H1 (cell line): ENCODE measurements around the gene PHF10. TPM values are rescaled to one million over a fixed set of nuclear protein-coding genes. Genes with fewer than 3 reads are reported as not detected.

Source experiments
- CTCF ChIA-PET: fragments of 300-600 bp; sonication (Branson Sonifier 250); formaldehyde crosslinking; loops from one replicate; lab custom pipeline; 2021; ENCODE audit not compliant: partially characterized antibody; lab: Charles Lee
- POLR2A ChIA-PET: fragments of 300-600 bp; sonication (Branson Sonifier 250); formaldehyde crosslinking; loops from one replicate; lab custom pipeline; 2021; ENCODE audit warnings: inconsistent platforms; ENCODE audit not compliant: partially characterized antibody; lab: Charles Lee
- DNase-seq, 2 experiments: peaks; one replicate each; pipeline versions ENCODE4 v3.0.0 to v3.0.0-alpha.2; 2010 to 2022; ENCODE audit warnings: low spot score in 2 of 2, low read depth in 1 of 2, mixed read lengths in 1 of 2
- FAIRE-seq: peaks from 2 replicates; lab custom pipeline; 2011; peaks lifted over from hg19 to GRCh38; lab: Jason Lieb, UNC
- H2AFZ ChIP-seq: 2 replicates; pipeline ENCODE4 v1.8.1; 2012; ENCODE audit warnings: low read length, inconsistent platforms
- H2AK5ac ChIP-seq: 2 replicates; pipeline ENCODE4 v1.6.1; 2013; ENCODE audit warnings: low read depth, low read length
- H2BK120ac ChIP-seq: replicated peaks from 2 replicates; pipeline ENCODE3; 2013; ENCODE audit warnings: low read depth, low read length, inconsistent platforms
- H2BK12ac ChIP-seq: 2 replicates; pipeline ENCODE4 v1.6.1; 2013; ENCODE audit warnings: low read depth, low read length
- H2BK15ac ChIP-seq: 2 replicates; pipeline ENCODE4 v1.6.1; 2013; ENCODE audit warnings: low read length
- H2BK20ac ChIP-seq: 2 replicates; pipeline ENCODE4 v1.6.1; 2013; ENCODE audit warnings: low read length
- H2BK5ac ChIP-seq: 2 replicates; pipeline ENCODE4 v1.6.1; 2013; ENCODE audit warnings: low read depth, low read length
- H3K14ac ChIP-seq: 2 replicates; pipeline ENCODE4 v1.6.1; 2013; ENCODE audit warnings: inconsistent platforms; ENCODE audit not compliant: insufficient read length
- H3K18ac ChIP-seq: 2 replicates; pipeline ENCODE4 v1.6.1; 2013; ENCODE audit warnings: low read length; ENCODE audit errors: extremely low read depth
- H3K23ac ChIP-seq: 2 replicates; pipeline ENCODE4 v1.6.1; 2013; ENCODE audit warnings: inconsistent platforms; ENCODE audit not compliant: insufficient read length
- H3K23me2 ChIP-seq: 2 replicates; pipeline ENCODE4 v1.6.1; 2013; ENCODE audit warnings: low read depth, low read length
- H3K27ac ChIP-seq: 2 replicates; pipeline ENCODE4 v1.6.1; 2011; ENCODE audit warnings: low read depth, low read length, inconsistent platforms
- H3K27me3 ChIP-seq, 4 experiments: replicated peaks in 1 of 4; 1 replicate in 1 of 4; 2 replicates in 3 of 4; pipeline versions ENCODE4 v1.6.1 to v1.8.1; 2011 to 2013; ENCODE audit warnings: low read length in 3 of 4, mild to moderate bottlenecking in 3 of 4, inconsistent platforms in 2 of 4, mixed read lengths in 2 of 4, moderate library complexity in 1 of 4; ENCODE audit not compliant: control insufficient read depth in 3 of 4, insufficient read depth in 3 of 4; ENCODE audit errors: extremely low read depth in 1 of 4
- H3K36me3 ChIP-seq, 4 experiments: 2 replicates each; pipeline versions ENCODE4 v1.6.1 to v1.8.1; 2011 to 2013; ENCODE audit warnings: mild to moderate bottlenecking in 4 of 4, low read length in 3 of 4, moderate library complexity in 2 of 4, control low read depth in 1 of 4, inconsistent platforms in 1 of 4; ENCODE audit not compliant: insufficient read depth in 4 of 4, control insufficient read depth in 2 of 4
- H3K4ac ChIP-seq: replicated peaks from 2 replicates; pipeline ENCODE3; 2013; ENCODE audit warnings: low read length, low read depth, mixed read lengths, inconsistent platforms; ENCODE audit not compliant: insufficient read length
- H3K4me1 ChIP-seq, 4 experiments: replicated peaks in 1 of 4; 1 replicate in 1 of 4; 2 replicates in 3 of 4; pipeline versions ENCODE4 v1.6.1 to v1.8.1; 2011 to 2013; ENCODE audit warnings: low read length in 3 of 4, inconsistent platforms in 2 of 4, mixed read lengths in 1 of 4; ENCODE audit not compliant: insufficient read depth in 4 of 4, control insufficient read depth in 3 of 4
- H3K4me2 ChIP-seq, 2 experiments: 2 replicates each; pipeline versions ENCODE4 v1.6.1 to v1.8.1; 2011 to 2013; ENCODE audit warnings: low read depth in 2 of 2, low read length in 2 of 2, control low read depth in 1 of 2, inconsistent platforms in 1 of 2, mild to moderate bottlenecking in 1 of 2; ENCODE audit not compliant: insufficient read depth in 1 of 2
- H3K4me3 ChIP-seq, 4 experiments: fragments of 200-600, 300-600 bp in 1 of 4; sonication (generic), shearing (Covaris generic), sonication (Bioruptor Twin) in 1 of 4; 2 replicates each; pipeline versions ENCODE4 v1.5.1 to v1.8.1; 2011 to 2016; ENCODE audit warnings: low read length in 4 of 4, low read depth in 3 of 4, control low read depth in 2 of 4, inconsistent platforms in 2 of 4, mild to moderate bottlenecking in 2 of 4, mixed read lengths in 1 of 4, moderate library complexity in 1 of 4; ENCODE audit not compliant: insufficient read depth in 2 of 4; ENCODE audit errors: extremely low read depth in 1 of 4
- H3K56ac ChIP-seq: replicated peaks from 2 replicates; pipeline ENCODE3; 2013; ENCODE audit warnings: low read depth, mild to moderate bottlenecking, mixed read lengths, low read length, inconsistent platforms; ENCODE audit not compliant: insufficient read length
- H3K79me1 ChIP-seq: 2 replicates; pipeline ENCODE4 v1.6.1; 2013; ENCODE audit warnings: low read depth, low read length, control low read depth
- H3K79me2 ChIP-seq, 2 experiments: 2 replicates each; pipeline versions ENCODE4 v1.6.1 to v1.8.1; 2012 to 2013; ENCODE audit warnings: low read length in 2 of 2, mild to moderate bottlenecking in 2 of 2, inconsistent platforms in 1 of 2; ENCODE audit not compliant: insufficient read depth in 2 of 2, control insufficient read depth in 1 of 2
- H3K9ac ChIP-seq, 4 experiments: replicated peaks in 1 of 4; 1 replicate in 1 of 4; 2 replicates in 3 of 4; pipeline versions ENCODE4 v1.6.1 to v1.8.1; 2011 to 2013; ENCODE audit warnings: low read depth in 3 of 4, low read length in 3 of 4, control low read depth in 2 of 4, mild to moderate bottlenecking in 2 of 4, moderate library complexity in 2 of 4, inconsistent platforms in 1 of 4; ENCODE audit errors: extremely low read depth in 1 of 4
- H3K9me3 ChIP-seq, 2 experiments: 2 replicates each; pipeline versions ENCODE4 v1.6.1 to v1.8.1; 2012 to 2013; ENCODE audit warnings: mild to moderate bottlenecking in 2 of 2, moderate library complexity in 2 of 2, control low read depth in 1 of 2, inconsistent platforms in 1 of 2, low read depth in 1 of 2, low read length in 1 of 2, mixed read lengths in 1 of 2; ENCODE audit not compliant: insufficient read depth in 2 of 2
- H4K20me1 ChIP-seq, 2 experiments: replicated peaks in 1 of 2; 2 replicates each; pipeline versions ENCODE3 to v1.8.1; 2011 to 2013; ENCODE audit warnings: inconsistent platforms in 2 of 2, low read length in 2 of 2, mild to moderate bottlenecking in 1 of 2; ENCODE audit not compliant: insufficient read depth in 2 of 2, control insufficient read depth in 1 of 2
- H4K5ac ChIP-seq: 2 replicates; pipeline ENCODE4 v1.6.1; 2013; ENCODE audit warnings: low read length, low read depth, mixed read lengths, inconsistent platforms; ENCODE audit not compliant: insufficient read length
- H4K8ac ChIP-seq: 2 replicates; pipeline ENCODE4 v1.8.0; 2013; ENCODE audit warnings: mild to moderate bottlenecking, moderate library complexity, low read length, inconsistent platforms; ENCODE audit not compliant: insufficient read depth; ENCODE audit errors: extremely low read depth
- H4K91ac ChIP-seq: replicated peaks from 2 replicates; pipeline ENCODE3; 2013; ENCODE audit warnings: low read length, mixed read lengths, inconsistent platforms; ENCODE audit not compliant: insufficient read length
- ATF2 ChIP-seq: IDR thresholded peaks from 2 replicates; pipeline ENCODE4 v1.6.1; 2012; ENCODE audit warnings: low read length, inconsistent platforms
- BRCA1 ChIP-seq: IDR thresholded peaks from 2 replicates; pipeline ENCODE4 v1.6.1; 2012; ENCODE audit warnings: low read depth, low read length, improper control_type of control experiment
- GABPA ChIP-seq: IDR thresholded peaks from 2 replicates; pipeline ENCODE4 v1.6.1; 2011; ENCODE audit warnings: mild to moderate bottlenecking, low read length, moderate library complexity, borderline replicate concordance; ENCODE audit not compliant: insufficient read depth
- HDAC6 ChIP-seq: IDR thresholded peaks from one replicate; pipeline ENCODE4 v1.7.1; 2012; ENCODE audit warnings: low read depth, mild to moderate bottlenecking, inconsistent platforms, low read length, moderate library complexity
- KDM5A ChIP-seq: fragments of 200-600 bp; IDR thresholded peaks from 2 replicates; pipeline ENCODE4 v1.7.1; 2012; ENCODE audit warnings: mild to moderate bottlenecking, low read length, inconsistent platforms, mixed read lengths
- TAF1 ChIP-seq: IDR thresholded peaks from 2 replicates; pipeline ENCODE4 v1.6.1; 2011; ENCODE audit warnings: mild to moderate bottlenecking, low read depth, low read length
- USF2 ChIP-seq: IDR thresholded peaks from 2 replicates; pipeline ENCODE4 v1.6.1; 2011; ENCODE audit warnings: low read length, improper control_type of control experiment
- WGBS, 2 experiments: shearing (Covaris generic) in 1 of 2; methylation state at CpG; one replicate each; pipeline versions ENCODE4 v1.1.6 to v1.1.7; 2013 to 2015; ENCODE audit warnings: low lambda C conversion rate in 2 of 2, mixed read lengths in 2 of 2, inconsistent platforms in 1 of 2, low coverage in 1 of 2, missing lambda C conversion rate in 1 of 2; ENCODE audit not compliant: insufficient replicate concordance in 2 of 2, insufficient coverage in 1 of 2, insufficient read length in 1 of 2; ENCODE audit errors: extremely low coverage in 1 of 2, missing lambda C conversion rate in 1 of 2; 5-methylcytosine and 5-hydroxymethylcytosine counted together
- polyA plus RNA-seq, 7 experiments: library from polyadenylated mRNA; depleted of rRNA in 3 of 7; stranded (reverse) in 5 of 7; unstranded in 2 of 7; fragments of >200 nt in 5 of 7; fragments of 200-250 nt in 2 of 7; gene quantifications; 1 replicate in 5 of 7; 2 replicates in 1 of 7; 4 replicates in 1 of 7; pipeline versions ENCODE4 v1.2.1 to v1.2.3, GENCODE V29; 2011 to 2013; ENCODE audit warnings: missing spikeins in 2 of 7, mixed read lengths in 2 of 7
- total RNA-seq: library from RNA; stranded (reverse); fragmentation: NEBNext Ultra II Directional; extraction: Animal tissue kit (Norgen Biotek cat#: 25700); gene quantifications from 2 replicates; pipeline ENCODE4 v1.2.1, GENCODE V29; 2021

The PHF10 gene
- total and polyA plus RNA-seq, 2 of the 8 experiments (the other 6 are each of a cell fraction or from before 2014, with no cell fraction given) = 15.6 to 51.1 TPM

- DNase-seq = no peak
- no peak overlapping the region for H3K4me2 ChIP-seq
- H2BK5ac ChIP-seq = no peak overlapping the region
- no peak overlapping the region for H3K14ac ChIP-seq
- no peak overlapping the region for H3K18ac ChIP-seq
- peaks cover 0 to 67% (median 21%) of the 10 kb centered on the region in 4 experiments; a peak in 7 of 8 replicates for H3K36me3 ChIP-seq
- H3K27me3 ChIP-seq = no peaks in the 10 kb centered on the region
- H3K4me1 ChIP-seq = no peaks in the 10 kb centered on the region
- H3K56ac ChIP-seq = no peak overlapping the region
- WGBS, 2 experiments = 86% methylated on average over 3 of the region's 3 CpGs; no CpG with 5 or more reads in 1 of the 2 experiments
- H3K9ac ChIP-seq = no peak overlapping the region
- no peaks in the 10 kb centered on the region for H3K9me3 ChIP-seq
- peaks cover 1 to 3% of the 10 kb centered on the region in 2 experiments for H4K20me1 ChIP-seq
- CTCF ChIA-PET = interaction anchor here (1.2 kb wide), 1 partner anchor 13 kb away, joined by 3 read pairs; no protein-coding TSS in a partner anchor
- no peak overlapping the region for H4K91ac ChIP-seq
- no peak overlapping the region for H2AFZ ChIP-seq
- no peaks in the 10 kb centered on the region for H3K23me2 ChIP-seq
- no peak overlapping the region for H2BK120ac ChIP-seq
- H2BK20ac ChIP-seq = no peak overlapping the region
- no peak overlapping the region for H4K8ac ChIP-seq
- H3K4ac ChIP-seq = no peak overlapping the region
- FAIRE-seq = no peak
- H2AK5ac ChIP-seq = no peak overlapping the region
- no peak overlapping the region for H3K4me3 ChIP-seq
- peaks cover 0 to 2% of the 10 kb centered on the region in 2 experiments; a peak in 1 of 4 replicates for H3K79me2 ChIP-seq
- H2BK15ac ChIP-seq = no peak overlapping the region
- no peak overlapping the region for H2BK12ac ChIP-seq
- no peak overlapping the region for H3K23ac ChIP-seq
- no peak overlapping the region for H4K5ac ChIP-seq
- POLR2A ChIA-PET = interaction anchor here (0.8 to 5.3 kb wide), 2 partner anchors 9 to 41 kb away, joined by 3 to 22 read pairs; partner anchors contain the start of genes C6orf120, DYNLT2, ERMARD and WDR27
- no peak overlapping the region for H3K27ac ChIP-seq
- no peaks in the 10 kb centered on the region for H3K79me1 ChIP-seq
- TF ChIP-seq KDM5A (no peak), HDAC6 (no peak), BRCA1 (no peak), ATF2 (no peak), GABPA (no peak), TAF1 (no peak), USF2 (no peak)
Measured at GRCh38 chr6:169710009-169710408, 14.3 kb downstream of the PHF10 start.
